Kidney (tissue), 14 donors: Measurements from ENCODE around the gene ABCA5. TPM values are rescaled to one million over a fixed set of nuclear protein-coding genes. Genes with fewer than 3 reads are reported as not detected.

Experiments used
- DNase-seq, 5 donors: peaks; one replicate each; pipeline ENCODE4 v3.0.0-alpha.2; 2013 to 2020
- FAIRE-seq: peaks from 2 replicates; lab custom pipeline; 2012; peaks lifted over from hg19 to GRCh38; lab: Jason Lieb, UNC
- H3K27ac ChIP-seq, 2 donors: one replicate each; pipeline ENCODE4 v1.7.0; 2013; ENCODE audit warnings: low read depth in 2 of 2, low read length in 2 of 2, inconsistent platforms in 1 of 2
- H3K27me3 ChIP-seq: one replicate; pipeline ENCODE4 v1.7.1; 2013; ENCODE audit warnings: low read length, inconsistent platforms; ENCODE audit not compliant: control insufficient read depth, insufficient read depth
- H3K36me3 ChIP-seq, 3 donors: one replicate each; pipeline versions ENCODE4 v1.7.0 to v1.7.1; 2013; ENCODE audit warnings: low read length in 3 of 3, control low read depth in 1 of 3, inconsistent platforms in 1 of 3; ENCODE audit not compliant: insufficient read depth in 3 of 3, control insufficient read depth in 2 of 3
- H3K4me1 ChIP-seq, 3 donors: one replicate each; pipeline versions ENCODE4 v1.7.0 to v1.7.1; 2013; ENCODE audit warnings: low read length in 3 of 3, inconsistent platforms in 1 of 3, low read depth in 1 of 3; ENCODE audit not compliant: control insufficient read depth in 2 of 3, insufficient read depth in 2 of 3
- H3K4me3 ChIP-seq, 3 donors: one replicate each; pipeline versions ENCODE4 v1.7.0 to v1.8.1; 2013; ENCODE audit warnings: low read length in 3 of 3, control low read depth in 1 of 3, inconsistent platforms in 1 of 3
- H3K9ac ChIP-seq, 3 donors: one replicate each; pipeline versions ENCODE4 v1.7.0 to v1.7.1; 2013; ENCODE audit warnings: low read length in 3 of 3, control low read depth in 1 of 3, inconsistent platforms in 1 of 3
- H3K9me3 ChIP-seq, 3 donors: one replicate each; pipeline versions ENCODE4 v1.7.0 to v1.7.1; 2013; ENCODE audit warnings: low read length in 3 of 3, control low read depth in 1 of 3, inconsistent platforms in 1 of 3; ENCODE audit not compliant: control insufficient read depth in 2 of 3, insufficient read depth in 1 of 3
- intact Hi-C: fragments of 100-400 bp; cut with DNase I; formaldehyde crosslinking; loops from one replicate; pipeline ENCODE4 v1.11.1; 2022
- polyA plus RNA-seq: library from polyadenylated mRNA; stranded (reverse); fragments of 350-450 nt; fragmentation: Illumina TruSeq; extraction: RNeasy Lipid Tissue Mini Kit (QIAGEN cat#74804); gene quantifications from one replicate; pipeline ENCODE4 v1.2.3, GENCODE V29; 2014; ENCODE audit warnings: low read depth, low replicate concordance; ENCODE audit not compliant: insufficient read depth
- total RNA-seq: library from RNA; stranded (reverse); fragmentation: NEBNext Ultra II Directional; extraction: Animal tissue kit (Norgen Biotek cat#: 25700); gene quantifications from one replicate; pipeline ENCODE4 v1.2.1, GENCODE V29; 2021
- TF ChIP-seq, protein P1 (sequence below): IDR thresholded peaks from 3 replicates; pipeline ENCODE4 v1.5.1; 2012; ENCODE audit warnings: mild to moderate bottlenecking, moderate library complexity, borderline replicate concordance; ENCODE audit not compliant: insufficient read depth; ENCODE audit errors: extremely low read depth
- donor health status: control.
- donor health status: control.
- donor health status: control.
- donor health status: control.
- donor health status: control.
- donor health status: DM: yes; HTN: yes; CAD: no.
- donor health status: Normal renal cell carcinoma (clear cell type).

The ABCA5 gene
- total and polyA plus RNA-seq, 2 donors from 2014 or later = 19.0 to 25.1 TPM

DNA sequence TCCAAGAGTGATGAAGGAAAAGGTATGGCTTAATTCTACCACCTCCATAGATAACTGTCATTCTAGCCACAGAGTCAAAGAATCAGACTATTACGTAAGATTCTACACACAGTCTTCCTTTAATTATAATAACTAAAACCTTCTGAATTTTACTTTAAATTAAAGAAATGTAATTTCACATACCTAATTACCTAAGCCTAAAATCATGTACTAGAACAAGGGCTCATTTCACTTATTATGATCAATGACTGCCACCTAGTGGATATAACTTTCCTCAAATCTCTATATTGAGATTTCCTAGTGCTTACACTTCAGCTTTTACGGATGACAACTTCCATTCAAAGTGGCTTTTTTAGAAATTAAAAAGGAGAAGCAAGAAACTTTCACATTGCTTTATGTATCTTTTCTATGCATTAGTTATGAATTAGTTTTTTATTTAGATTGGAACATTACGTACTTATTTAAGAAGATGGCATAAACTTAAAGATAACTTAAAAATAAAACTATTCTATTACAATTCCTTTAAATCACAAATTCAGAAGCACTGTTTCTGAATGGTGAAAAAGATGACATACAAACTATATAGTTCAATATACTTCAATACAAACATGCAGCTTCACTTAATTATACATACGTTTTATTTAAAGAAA is 80.1 kb downstream of the ABCA5 start:
- Histone ChIP-seq H3K9ac (no peak overlapping the region), H3K9me3 (no peaks in the 10 kb centered on the region), H3K27me3 (no peaks in the 10 kb centered on the region), H3K4me3 (no peak overlapping the region), H3K27ac (no peak overlapping the region), H3K36me3 (peaks cover 0 to 5% (median 0%) of the 10 kb centered on the region in 3 donors), H3K4me1 (no peaks in the 10 kb centered on the region)
- DNase-seq = peak in 2 of 5 donors; percentile 67 to 70
- intact Hi-C loops = no loop called here
- FAIRE-seq = peak; percentile 97
- TF ChIP-seq, protein P1, sequence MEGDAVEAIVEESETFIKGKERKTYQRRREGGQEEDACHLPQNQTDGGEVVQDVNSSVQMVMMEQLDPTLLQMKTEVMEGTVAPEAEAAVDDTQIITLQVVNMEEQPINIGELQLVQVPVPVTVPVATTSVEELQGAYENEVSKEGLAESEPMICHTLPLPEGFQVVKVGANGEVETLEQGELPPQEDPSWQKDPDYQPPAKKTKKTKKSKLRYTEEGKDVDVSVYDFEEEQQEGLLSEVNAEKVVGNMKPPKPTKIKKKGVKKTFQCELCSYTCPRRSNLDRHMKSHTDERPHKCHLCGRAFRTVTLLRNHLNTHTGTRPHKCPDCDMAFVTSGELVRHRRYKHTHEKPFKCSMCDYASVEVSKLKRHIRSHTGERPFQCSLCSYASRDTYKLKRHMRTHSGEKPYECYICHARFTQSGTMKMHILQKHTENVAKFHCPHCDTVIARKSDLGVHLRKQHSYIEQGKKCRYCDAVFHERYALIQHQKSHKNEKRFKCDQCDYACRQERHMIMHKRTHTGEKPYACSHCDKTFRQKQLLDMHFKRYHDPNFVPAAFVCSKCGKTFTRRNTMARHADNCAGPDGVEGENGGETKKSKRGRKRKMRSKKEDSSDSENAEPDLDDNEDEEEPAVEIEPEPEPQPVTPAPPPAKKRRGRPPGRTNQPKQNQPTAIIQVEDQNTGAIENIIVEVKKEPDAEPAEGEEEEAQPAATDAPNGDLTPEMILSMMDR = peak; percentile 45

DNA sequence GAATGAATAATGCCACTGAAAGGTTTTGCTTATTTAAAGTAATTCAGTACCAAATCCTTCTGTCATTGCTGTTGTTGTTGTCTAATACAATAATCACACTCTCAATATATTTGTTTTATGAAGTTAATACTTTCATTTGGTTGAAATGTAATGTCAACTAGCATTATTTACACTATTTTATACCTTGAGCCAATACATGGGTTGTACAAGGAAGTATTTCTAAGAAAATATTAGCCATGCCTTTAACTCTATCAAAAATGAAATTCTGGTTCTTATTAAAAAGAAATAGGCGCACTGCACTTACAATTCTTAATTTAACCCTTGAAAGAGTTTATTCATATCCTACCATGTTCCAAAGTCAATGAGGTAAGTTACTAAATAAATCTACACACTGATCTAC is 80.7 kb downstream of the ABCA5 start:
- TF ChIP-seq, protein P1 = no peak
- no peak overlapping the region for H3K4me3 ChIP-seq
- peaks cover 0 to 5% (median 0%) of the 10 kb centered on the region in 3 donors for H3K36me3 ChIP-seq
- H3K4me1 ChIP-seq = no peaks in the 10 kb centered on the region
- intact Hi-C loops = no loop called here
- no peaks in the 10 kb centered on the region for H3K9me3 ChIP-seq
- no peak for DNase-seq
- H3K9ac ChIP-seq = no peak overlapping the region
- no peak overlapping the region for H3K27ac ChIP-seq
- FAIRE-seq = no peak
- H3K27me3 ChIP-seq = no peaks in the 10 kb centered on the region

DNA sequence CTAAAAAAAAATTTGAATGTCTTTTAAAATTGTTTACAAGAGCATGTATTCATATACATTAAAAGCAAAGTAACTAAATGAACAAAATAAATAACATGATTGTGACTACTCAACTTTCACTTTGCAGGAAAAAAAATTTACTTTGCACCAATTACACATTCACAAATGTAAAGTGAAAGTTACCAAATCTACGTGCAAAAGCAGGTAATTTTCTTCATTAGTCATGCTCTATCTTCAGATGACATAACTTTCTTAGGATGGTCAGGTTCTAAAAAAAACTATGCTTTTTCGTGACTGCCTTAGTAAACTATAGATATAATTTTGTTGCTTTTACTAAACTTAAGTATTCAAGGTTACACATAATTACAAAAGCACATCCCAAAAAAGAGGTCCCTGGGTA is 81.3 kb downstream of the ABCA5 start:
- TF ChIP-seq, protein P1 = no peak
- H3K4me1 ChIP-seq = no peaks in the 10 kb centered on the region
- no peak for DNase-seq
- no peak for FAIRE-seq
- no peak overlapping the region for H3K4me3 ChIP-seq
- no peaks in the 10 kb centered on the region for H3K9me3 ChIP-seq
- H3K9ac ChIP-seq = no peak overlapping the region
- H3K27me3 ChIP-seq = no peaks in the 10 kb centered on the region
- H3K27ac ChIP-seq = no peak overlapping the region
- peaks cover 0 to 5% (median 0%) of the 10 kb centered on the region in 3 donors for H3K36me3 ChIP-seq
- intact Hi-C loops = no loop called here
